OCI-LY1 (cell line): ENCODE measurements around the gene INPP4A.

Experiments
- CTCF ChIP-seq: fragments of 200-600 bp; sonication (generic), shearing (Covaris generic); IDR thresholded peaks from 2 replicates; pipeline ENCODE4 v1.5.1; 2017; ENCODE audit warnings: mild to moderate bottlenecking, antibody characterized with exemption, low read length, moderate library complexity, mixed read lengths
- EZH2 ChIP-seq: fragments of 200-600 bp; sonication (generic), shearing (Covaris generic); IDR thresholded peaks from 2 replicates; pipeline ENCODE4 v1.8.0; 2017; ENCODE audit warnings: borderline replicate concordance, mixed run types, mild to moderate bottlenecking, antibody characterized with exemption, low read length, moderate library complexity, mixed read lengths

DNA sequence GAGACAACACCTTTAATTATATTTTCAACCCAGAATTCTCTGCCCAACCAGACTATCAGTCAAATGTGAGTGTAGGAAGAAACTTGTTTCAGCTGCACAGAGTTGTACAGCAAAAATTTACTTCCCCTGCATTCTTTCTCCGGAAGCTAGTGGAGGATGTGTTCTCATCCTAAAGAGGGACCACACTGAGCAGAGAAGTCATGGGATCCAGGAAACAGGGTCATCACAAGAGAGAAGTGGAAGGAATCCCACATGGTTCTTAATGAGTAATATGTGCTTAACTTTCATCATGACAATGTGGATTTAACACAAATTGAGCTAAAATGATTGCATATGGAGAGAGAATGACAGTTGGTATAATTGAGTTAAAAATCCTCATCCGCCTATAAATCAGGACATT is 78.2 kb downstream of the INPP4A start:
- TF ChIP-seq EZH2 (no peak), CTCF (no peak)
